Muscle of leg (tissue), 11 donors: ENCODE data around the gene FAM118A. TPM values are rescaled to one million over a fixed set of nuclear protein-coding genes. Genes with fewer than 3 reads are reported as not detected.
"Not testable (repeated sequence)": the region's sequence is repeated elsewhere in the genome, so short reads cannot be mapped to it uniquely, and the experiment has no call there.

Experiments used
- DNase-seq: peaks from one replicate; pipeline ENCODE4 v3.0.0; 2013
- H3K27ac ChIP-seq: one replicate; pipeline ENCODE4 v1.5.1; 2013; ENCODE audit warnings: mild to moderate bottlenecking, low read length, control low read depth
- H3K27me3 ChIP-seq: one replicate; pipeline ENCODE4 v1.6.1; 2013; ENCODE audit warnings: low read length; ENCODE audit not compliant: control insufficient read depth, insufficient read depth
- H3K36me3 ChIP-seq: one replicate; pipeline ENCODE4 v1.6.1; 2013; ENCODE audit warnings: low read length; ENCODE audit not compliant: control insufficient read depth, insufficient read depth
- H3K4me1 ChIP-seq: one replicate; pipeline ENCODE4 v1.6.1; 2013; ENCODE audit warnings: low read length; ENCODE audit not compliant: control insufficient read depth, insufficient read depth
- H3K4me3 ChIP-seq: one replicate; pipeline ENCODE4 v1.5.1; 2013; ENCODE audit warnings: low read length, control low read depth
- H3K9me3 ChIP-seq: replicated peaks from 2 replicates; pipeline ENCODE4 v1.6.1; 2013; ENCODE audit warnings: low read depth, low read length; ENCODE audit not compliant: control insufficient read depth
- WGBS: methylation state at CpG from one replicate; pipeline ENCODE4 v1.1.5; 2013; ENCODE audit warnings: missing lambda C conversion rate; ENCODE audit not compliant: insufficient coverage; 5-methylcytosine and 5-hydroxymethylcytosine counted together
- polyA plus RNA-seq, 8 donors: library from polyadenylated mRNA; unstranded; fragments of 120-200 nt; gene quantifications; one replicate each; pipeline versions ENCODE4 v1.2.1 to v1.2.3, GENCODE V29; 2013; ENCODE audit warnings: inconsistent platforms in 1 of 8, low replicate concordance in 1 of 8; ENCODE audit not compliant: insufficient read length in 8 of 8, insufficient read depth in 1 of 8
- total RNA-seq: library from RNA; stranded (reverse); fragments of 120-200 nt; gene quantifications from one replicate; pipeline ENCODE4 v1.2.4, GENCODE V29; 2013

The FAM118A gene
- total and polyA plus RNA-seq, 9 donors = 13.4 to 30.0 (median 18.5) TPM

GRCh38 chr22:45318168-45318557, 8.4 kb downstream of the FAM118A start:
- H3K9me3 ChIP-seq = no peaks in the 10 kb centered on the region
- H3K27ac ChIP-seq = peak overlapping the region; percentile 82
- peaks cover 7% of the 10 kb centered on the region for H3K36me3 ChIP-seq
- no peaks in the 10 kb centered on the region for H3K27me3 ChIP-seq
- H3K4me3 ChIP-seq = no peak overlapping the region
- DNase-seq = peak; percentile 92
- WGBS = 2% methylated on average over 8 of the region's 8 CpGs
- peaks cover 25% of the 10 kb centered on the region for H3K4me1 ChIP-seq

GRCh38 chr22:45318558-45319323, 9.0 kb downstream of the FAM118A start:
- WGBS = 45% methylated on average over 9 of the region's 12 CpGs
- no peaks in the 10 kb centered on the region for H3K27me3 ChIP-seq
- no peak for DNase-seq
- no peaks in the 10 kb centered on the region for H3K9me3 ChIP-seq
- H3K36me3 ChIP-seq = peaks cover 13% of the 10 kb centered on the region
- H3K4me1 ChIP-seq = peaks cover 25% of the 10 kb centered on the region
- H3K4me3 ChIP-seq = no peak overlapping the region
- peak overlapping the region; percentile 82 for H3K27ac ChIP-seq

- peaks cover 25% of the 10 kb centered on the region for H3K4me1 ChIP-seq
- WGBS = 22% methylated on average over 2 of the region's 5 CpGs
- peaks cover 19% of the 10 kb centered on the region for H3K36me3 ChIP-seq
- H3K9me3 ChIP-seq = no peaks in the 10 kb centered on the region
- no peak overlapping the region for H3K4me3 ChIP-seq
- peak overlapping the region; percentile 82 for H3K27ac ChIP-seq
- DNase-seq = peak; percentile 84
- no peaks in the 10 kb centered on the region for H3K27me3 ChIP-seq
Measured at GRCh38 chr22:45319324-45319685, 9.6 kb downstream of the FAM118A start.

GRCh38 chr22:45320357-45320976, 10.7 kb downstream of the FAM118A start:
- Histone ChIP-seq H3K27ac (no peak overlapping the region), H3K4me1 (peaks cover 25% of the 10 kb centered on the region), H3K4me3 (no peak overlapping the region), H3K27me3 (no peaks in the 10 kb centered on the region), H3K36me3 (peaks cover 29% of the 10 kb centered on the region), H3K9me3 (no peaks in the 10 kb centered on the region)
- DNase-seq = peak; percentile 48
- 100% methylated on average over 2 of the region's 9 CpGs for WGBS

GRCh38 chr22:45321827-45322226, 12.1 kb downstream of the FAM118A start:
- WGBS = 87% methylated on average over 9 of the region's 12 CpGs
- peaks cover 25% of the 10 kb centered on the region for H3K4me1 ChIP-seq
- no peaks in the 10 kb centered on the region for H3K9me3 ChIP-seq

GRCh38 chr22:45322873-45323525, 13.3 kb downstream of the FAM118A start:
- peaks cover 19% of the 10 kb centered on the region for H3K4me1 ChIP-seq
- peaks cover 40% of the 10 kb centered on the region for H3K36me3 ChIP-seq
- H3K27ac ChIP-seq = no peak overlapping the region

More at GRCh38 chr22:45321827-45322226, 12.1 kb downstream of the FAM118A start:
- Histone ChIP-seq H3K4me3 (no peak overlapping the region), H3K36me3 (peaks cover 34% of the 10 kb centered on the region), H3K27ac (no peak overlapping the region), H3K27me3 (no peaks in the 10 kb centered on the region)
- DNase-seq = no peak

GRCh38 chr22:45323695-45324094, 14.0 kb downstream of the FAM118A start:
- H3K4me3 ChIP-seq = no peak overlapping the region
- no peaks in the 10 kb centered on the region for H3K9me3 ChIP-seq
- DNase-seq = no peak
- H3K36me3 ChIP-seq = peaks cover 45% of the 10 kb centered on the region
- H3K27me3 ChIP-seq = no peaks in the 10 kb centered on the region
- WGBS = 83% methylated on average over 7 of the region's 7 CpGs
- H3K27ac ChIP-seq = no peak overlapping the region
- peaks cover 19% of the 10 kb centered on the region for H3K4me1 ChIP-seq

More at GRCh38 chr22:45322873-45323525, 13.3 kb downstream of the FAM118A start:
- Histone ChIP-seq H3K9me3 (no peaks in the 10 kb centered on the region), H3K27me3 (no peaks in the 10 kb centered on the region), H3K4me3 (no peak overlapping the region)
- WGBS = 91% methylated on average over 22 of the region's 24 CpGs
- DNase-seq = no peak

GRCh38 chr22:45324311-45324711, 14.6 kb downstream of the FAM118A start:
- Histone ChIP-seq H3K9me3 (no peaks in the 10 kb centered on the region), H3K36me3 (peaks cover 45% of the 10 kb centered on the region), H3K27ac (no peak overlapping the region), H3K4me1 (peaks cover 18% of the 10 kb centered on the region), H3K27me3 (no peaks in the 10 kb centered on the region), H3K4me3 (no peak overlapping the region)
- 87% methylated on average over 4 of the region's 12 CpGs for WGBS
- no peak for DNase-seq

GRCh38 chr22:45328261-45328660, 18.5 kb downstream of the FAM118A start:
- not testable (repeated sequence) for DNase-seq, H3K9me3 ChIP-seq, H3K27ac ChIP-seq, H3K4me3 ChIP-seq, H3K27me3 ChIP-seq
- peaks cover 60% of the 10 kb centered on the region for H3K36me3 ChIP-seq
- WGBS = 82% methylated on average over 6 of the region's 8 CpGs
- H3K4me1 ChIP-seq = peaks cover 12% of the 10 kb centered on the region

GRCh38 chr22:45328822-45329529, 19.2 kb downstream of the FAM118A start:
- no peaks in the 10 kb centered on the region for H3K27me3 ChIP-seq
- DNase-seq = peak; percentile 56
- WGBS = 62% methylated on average over 4 of the region's 8 CpGs
- no peaks in the 10 kb centered on the region for H3K9me3 ChIP-seq
- H3K36me3 ChIP-seq = peaks cover 53% of the 10 kb centered on the region
- H3K4me3 ChIP-seq = no peak overlapping the region
- H3K27ac ChIP-seq = peak overlapping the region; percentile 84
- peaks cover 12% of the 10 kb centered on the region for H3K4me1 ChIP-seq
